ENCODE data around the gene ACOT7. TPM values are rescaled to one million over a fixed set of nuclear protein-coding genes. Genes with fewer than 3 reads are reported as not detected.
"Not testable (repeated sequence)": the region's sequence is repeated elsewhere in the genome, so short reads cannot be mapped to it uniquely, and the experiment has no call there.

ACOT7 gene
- total and polyA plus RNA-seq, 5 experiments from 2014 or later: 4.3 to 9.4 (median 5.6) TPM

DNA sequence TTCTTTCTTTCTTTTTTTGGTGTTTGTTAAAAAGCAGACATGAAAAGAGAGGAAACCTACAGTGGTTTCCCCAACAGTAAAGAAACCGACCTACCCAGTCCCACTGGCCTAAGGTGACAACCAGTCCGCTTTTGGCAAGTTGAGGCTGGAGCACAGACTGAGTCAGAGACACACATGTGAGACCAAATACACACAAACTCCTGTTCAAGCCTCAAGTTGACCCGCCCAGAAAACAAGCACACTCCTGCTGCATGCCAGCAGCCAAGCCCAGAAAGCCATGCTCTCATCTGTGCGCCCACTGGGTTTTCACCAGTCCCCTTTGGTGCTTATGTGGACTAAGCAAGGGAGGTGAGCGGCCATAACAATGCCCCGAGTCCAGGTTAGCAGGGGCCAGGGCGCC lies 68.1 kb downstream of the ACOT7 start:
- H3K27ac Mint-ChIP-seq: no peak overlapping the region
- no peak overlapping the region for H3K4me3 Mint-ChIP-seq
- POLR2A ChIA-PET: interaction anchor here (0.7 kb wide), 1 partner anchor 962 kb away, joined by 5 read pairs; no protein-coding TSS in a partner anchor
- no peak for ATAC-seq
- H3K36me3 Mint-ChIP-seq: peaks cover 0 to 14% (median 2%) of the 10 kb centered on the region in 3 donors
- H3K4me1 Mint-ChIP-seq: no peaks in the 10 kb centered on the region
- no peak for DNase-seq
- no peaks in the 10 kb centered on the region for H3K9me3 Mint-ChIP-seq
- no peaks in the 10 kb centered on the region for H3K27me3 Mint-ChIP-seq

GRCh38 chr1:6322161-6322560 lies 71.4 kb downstream of the ACOT7 start:
- no peak for DNase-seq
- H3K9me3 Mint-ChIP-seq: no peaks in the 10 kb centered on the region
- no peak overlapping the region for H3K4me3 Mint-ChIP-seq
- POLR2A ChIA-PET: no interaction called here
- H3K36me3 Mint-ChIP-seq: peaks cover 0 to 18% (median 5%) of the 10 kb centered on the region in 3 donors
- no peak for ATAC-seq
- H3K27me3 Mint-ChIP-seq: no peaks in the 10 kb centered on the region
- H3K4me1 Mint-ChIP-seq: no peaks in the 10 kb centered on the region
- H3K27ac Mint-ChIP-seq: no peak overlapping the region

GRCh38 chr1:6321205-6321604 lies 72.4 kb downstream of the ACOT7 start:
- Mint-ChIP-seq H3K27ac (no peak overlapping the region), H3K9me3 (no peaks in the 10 kb centered on the region), H3K36me3 (peaks cover 0 to 16% (median 3%) of the 10 kb centered on the region in 3 donors), H3K27me3 (no peaks in the 10 kb centered on the region), H3K4me1 (no peaks in the 10 kb centered on the region), H3K4me3 (no peak overlapping the region)
- no peak for DNase-seq
- ATAC-seq: no peak
- POLR2A ChIA-PET: no interaction called here

GRCh38 chr1:6317098-6317760 lies 76.3 kb downstream of the ACOT7 start:
- ATAC-seq (no peak), DNase-seq (no peak)
- H3K27me3 Mint-ChIP-seq: no peaks in the 10 kb centered on the region
- H3K27ac Mint-ChIP-seq: no peak overlapping the region
- POLR2A ChIA-PET: no interaction called here
- peaks cover 0 to 20% (median 6%) of the 10 kb centered on the region in 3 donors for H3K36me3 Mint-ChIP-seq
- no peak overlapping the region for H3K4me3 Mint-ChIP-seq
- no peaks in the 10 kb centered on the region for H3K4me1 Mint-ChIP-seq
- no peaks in the 10 kb centered on the region for H3K9me3 Mint-ChIP-seq

DNA sequence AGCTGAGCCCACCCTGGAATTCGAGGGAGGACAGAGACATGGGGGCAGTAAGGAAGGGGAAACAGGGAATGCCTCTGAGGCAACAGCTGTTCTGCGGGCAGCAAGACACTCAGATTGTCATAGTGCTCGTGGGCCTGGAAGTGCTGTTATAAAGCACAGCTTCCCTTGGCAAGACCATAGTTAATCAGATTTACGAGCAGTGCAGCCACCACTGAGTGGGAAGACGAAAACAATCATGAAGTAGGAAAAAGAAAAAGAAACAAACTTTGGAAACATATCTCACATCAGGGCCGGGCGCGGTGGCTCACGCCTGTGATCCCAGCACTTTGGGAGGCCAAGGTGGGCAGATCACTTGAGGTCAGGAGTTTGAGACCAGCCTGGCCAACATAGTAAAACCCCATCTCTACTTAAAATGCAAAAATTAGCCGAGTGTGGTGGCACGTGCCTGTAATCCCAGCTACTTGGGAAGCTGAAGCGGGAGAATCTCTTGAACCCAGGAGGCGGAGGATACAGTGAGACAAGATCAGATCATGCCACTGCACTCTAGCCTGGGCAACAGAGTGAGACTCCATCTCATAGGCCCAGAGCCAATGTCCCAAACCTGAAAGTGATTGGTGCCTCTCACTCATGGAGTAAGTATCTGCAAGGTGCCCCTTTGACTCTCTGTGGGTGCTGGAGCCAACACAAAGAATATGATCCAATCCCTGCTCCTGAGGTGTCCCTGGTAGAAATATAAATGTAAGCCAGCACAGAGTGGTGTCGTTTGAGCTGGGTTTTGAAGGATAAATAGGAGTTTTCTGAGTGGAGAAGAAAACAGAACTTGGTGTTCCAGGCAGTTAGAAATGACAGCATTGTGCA lies 77.1 kb downstream of the ACOT7 start:
- no peak for ATAC-seq
- Mint-ChIP-seq H3K36me3 (peaks cover 0 to 20% (median 6%) of the 10 kb centered on the region in 3 donors), H3K9me3 (no peaks in the 10 kb centered on the region), H3K4me3 (no peak overlapping the region), H3K27ac (no peak overlapping the region), H3K27me3 (no peaks in the 10 kb centered on the region), H3K4me1 (no peaks in the 10 kb centered on the region)
- no peak for DNase-seq
- POLR2A ChIA-PET: no interaction called here

DNA sequence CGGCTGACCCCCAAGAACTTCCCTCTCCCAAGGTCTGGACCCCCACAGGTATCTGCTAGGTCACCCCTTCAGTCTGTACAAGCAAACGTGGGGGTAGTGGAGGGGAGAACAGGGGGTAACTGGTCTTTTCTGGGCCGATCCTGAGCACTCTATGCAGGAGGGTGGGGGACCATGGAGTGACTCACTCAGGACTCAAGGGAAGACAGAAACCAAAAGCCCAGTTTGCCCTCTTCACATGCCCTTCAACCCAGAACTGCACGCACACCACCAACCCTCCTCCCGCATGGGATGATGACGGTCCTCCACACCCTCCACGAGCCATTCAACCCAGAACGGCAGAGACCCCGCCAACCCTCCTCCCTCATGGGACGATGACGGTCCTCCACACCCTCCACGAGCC lies 79.1 kb downstream of the ACOT7 start:
- peaks cover 0 to 20% (median 6%) of the 10 kb centered on the region in 3 donors for H3K36me3 Mint-ChIP-seq
- ATAC-seq (no peak), DNase-seq (no peak)
- peak overlapping the region in 1 of 10 donors; percentile 71 for H3K27ac Mint-ChIP-seq
- no peaks in the 10 kb centered on the region for H3K9me3 Mint-ChIP-seq
- H3K4me1 Mint-ChIP-seq: no peaks in the 10 kb centered on the region
- POLR2A ChIA-PET: no interaction called here
- H3K4me3 Mint-ChIP-seq: no peak overlapping the region
- H3K27me3 Mint-ChIP-seq: no peaks in the 10 kb centered on the region

DNA sequence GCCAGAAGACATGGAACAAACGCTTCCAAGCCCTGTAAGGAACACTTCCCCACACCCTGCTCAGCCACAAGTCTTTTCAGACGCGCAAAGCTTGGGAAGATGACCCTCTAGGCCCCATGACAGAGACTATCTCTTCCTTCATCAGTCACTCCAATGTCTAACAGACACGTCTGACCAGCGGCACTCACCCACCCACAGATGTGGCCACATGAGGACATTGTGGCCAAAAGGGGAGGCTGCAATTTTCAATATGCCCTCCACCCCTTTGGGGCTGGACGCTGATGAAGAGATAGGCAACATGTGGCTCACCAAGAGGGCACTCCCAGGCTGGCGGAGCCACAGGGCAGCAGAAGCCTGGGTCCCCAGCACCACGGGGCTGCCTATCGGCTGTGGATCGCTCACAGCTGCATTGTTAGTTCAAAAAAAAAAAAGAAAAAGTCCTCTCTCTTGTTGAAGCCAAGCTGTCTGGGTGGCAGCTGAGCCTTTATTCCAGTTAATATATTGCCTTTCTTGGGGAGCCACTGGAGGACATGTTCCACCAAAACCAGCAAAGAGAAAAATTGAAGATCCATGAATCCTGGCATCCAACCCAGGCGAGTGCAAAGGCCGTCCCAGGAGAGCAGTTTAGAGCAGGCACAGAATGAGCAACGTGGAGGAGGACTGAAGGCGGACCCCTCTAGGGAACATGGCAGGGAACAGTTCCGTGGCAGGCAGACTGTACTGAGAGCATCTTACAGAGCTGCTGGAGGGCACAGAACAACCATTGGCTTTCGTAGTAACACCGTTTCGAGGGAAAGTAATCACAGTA lies 80.0 kb downstream of the ACOT7 start:
- Mint-ChIP-seq H3K27ac (peak overlapping the region in 2 of 10 donors; percentile 5 to 25), H3K36me3 (peaks cover 0 to 20% (median 6%) of the 10 kb centered on the region in 3 donors), H3K4me1 (no peaks in the 10 kb centered on the region), H3K4me3 (no peak overlapping the region), H3K27me3 (no peaks in the 10 kb centered on the region), H3K9me3 (no peaks in the 10 kb centered on the region)
- DNase-seq: no peak
- no peak for ATAC-seq
- POLR2A ChIA-PET: no interaction called here

- peaks cover 0 to 7% (median 6%) of the 10 kb centered on the region in 3 donors for H3K36me3 Mint-ChIP-seq
- POLR2A ChIA-PET: no interaction called here
- no peaks in the 10 kb centered on the region for H3K27me3 Mint-ChIP-seq
- DNase-seq (no peak), ATAC-seq (no peak)
- no peak overlapping the region for H3K4me3 Mint-ChIP-seq
- no peaks in the 10 kb centered on the region for H3K9me3 Mint-ChIP-seq
- no peaks in the 10 kb centered on the region for H3K4me1 Mint-ChIP-seq
- H3K27ac Mint-ChIP-seq: no peak overlapping the region
Measured at GRCh38 chr1:6310116-6310848, 83.3 kb downstream of the ACOT7 start.

DNA sequence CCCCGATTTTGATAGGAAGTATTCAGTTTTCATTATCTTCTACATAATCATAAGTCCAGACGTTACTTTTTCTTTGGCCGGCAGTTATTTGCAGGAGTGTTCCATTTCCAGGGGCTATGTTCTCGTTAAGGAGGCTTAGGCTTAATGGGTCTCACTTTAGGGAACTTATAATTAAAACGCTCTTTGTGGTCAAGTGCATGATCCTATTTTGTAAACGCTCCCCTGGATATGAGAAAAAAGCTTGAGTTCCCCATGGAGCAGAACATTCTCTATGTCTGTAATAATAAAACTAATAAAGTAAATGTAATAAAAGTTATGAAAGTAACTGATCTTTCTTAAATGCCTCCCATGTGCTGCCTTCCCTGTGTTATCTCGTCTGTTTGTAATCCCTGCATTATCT lies 84.0 kb downstream of the ACOT7 start:
- POLR2A ChIA-PET: no interaction called here
- H3K36me3 Mint-ChIP-seq: peaks cover 0 to 6% (median 5%) of the 10 kb centered on the region in 3 donors
- H3K9me3 Mint-ChIP-seq: no peaks in the 10 kb centered on the region
- ATAC-seq (no peak), DNase-seq (no peak)
- no peak overlapping the region for H3K27ac Mint-ChIP-seq
- no peaks in the 10 kb centered on the region for H3K4me1 Mint-ChIP-seq
- H3K27me3 Mint-ChIP-seq: no peaks in the 10 kb centered on the region
- no peak overlapping the region for H3K4me3 Mint-ChIP-seq

DNA sequence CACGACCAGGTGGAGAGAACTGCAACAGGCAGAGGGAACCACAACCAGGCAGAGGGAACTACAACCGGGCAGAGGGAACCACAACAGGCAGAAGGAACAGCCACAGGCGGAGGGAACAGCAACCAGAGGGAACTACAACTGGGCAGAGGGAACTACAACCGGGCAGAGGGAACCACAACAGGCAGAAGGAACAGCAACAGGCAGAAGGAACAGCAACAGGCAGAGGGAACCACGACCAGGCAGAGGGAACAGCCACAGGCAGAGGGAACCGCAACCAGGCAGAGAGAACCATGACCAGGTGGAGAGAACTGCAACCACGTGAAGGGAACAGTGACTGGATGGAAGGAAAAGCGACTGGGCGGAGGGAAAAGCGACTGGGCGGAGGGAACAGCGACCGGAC lies 85.1 kb downstream of the ACOT7 start:
- DNase-seq (no peak), ATAC-seq (no peak)
- Mint-ChIP-seq H3K27ac (no peak overlapping the region), H3K27me3 (no peaks in the 10 kb centered on the region), H3K9me3 (no peaks in the 10 kb centered on the region), H3K4me3 (no peak overlapping the region), H3K36me3 (peaks cover 0 to 6% (median 3%) of the 10 kb centered on the region in 3 donors), H3K4me1 (no peaks in the 10 kb centered on the region)
- POLR2A ChIA-PET: no interaction called here

GRCh38 chr1:6307682-6308081 lies 85.9 kb downstream of the ACOT7 start:
- peak overlapping the region in 2 of 10 donors; percentile 43 to 47 for H3K27ac Mint-ChIP-seq
- H3K27me3 Mint-ChIP-seq, H3K9me3 Mint-ChIP-seq, H3K4me3 Mint-ChIP-seq, H3K36me3 Mint-ChIP-seq, H3K4me1 Mint-ChIP-seq, POLR2A ChIA-PET, ATAC-seq, DNase-seq: not testable (repeated sequence)

DNA sequence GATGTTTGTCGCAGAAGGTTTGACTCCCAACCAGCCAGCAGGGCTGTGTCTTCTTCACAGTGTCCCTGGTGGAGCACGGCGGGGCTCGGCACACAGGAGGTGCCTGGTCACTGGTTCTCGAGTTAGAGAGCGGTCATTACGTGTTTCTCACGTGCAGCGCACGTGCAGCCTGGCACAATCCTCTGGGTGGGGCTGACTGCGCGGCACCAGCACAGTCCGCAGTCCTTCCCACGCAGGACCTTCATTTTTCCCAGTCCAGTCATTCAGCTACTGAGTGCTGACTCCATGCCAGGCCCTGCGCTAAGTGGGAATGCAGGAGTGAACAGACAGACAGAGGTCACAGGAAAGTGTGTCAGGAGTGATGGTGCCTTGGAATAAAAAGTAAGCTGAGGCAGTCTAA lies 86.5 kb downstream of the ACOT7 start:
- Mint-ChIP-seq H3K27me3 (no peaks in the 10 kb centered on the region), H3K4me1 (no peaks in the 10 kb centered on the region), H3K9me3 (no peaks in the 10 kb centered on the region), H3K4me3 (no peak overlapping the region), H3K27ac (peak overlapping the region in 2 of 10 donors; percentile 11 to 43), H3K36me3 (peaks cover 0 to 6% (median 3%) of the 10 kb centered on the region in 3 donors)
- no peak for ATAC-seq
- no peak for DNase-seq
- POLR2A ChIA-PET: no interaction called here

Data from naive thymus-derived CD8-positive, alpha-beta T cell (primary cell).